ENCODE data around the gene NCOA1. TPM values are rescaled to one million over a fixed set of nuclear protein-coding genes. Genes with fewer than 3 reads are reported as not detected.
"Not testable (repeated sequence)": the region's sequence is repeated elsewhere in the genome, so short reads cannot be mapped to it uniquely, and the experiment has no call there.

Gene NCOA1
- total RNA-seq, 1 donor from 2014 or later: 12.0 TPM

DNA sequence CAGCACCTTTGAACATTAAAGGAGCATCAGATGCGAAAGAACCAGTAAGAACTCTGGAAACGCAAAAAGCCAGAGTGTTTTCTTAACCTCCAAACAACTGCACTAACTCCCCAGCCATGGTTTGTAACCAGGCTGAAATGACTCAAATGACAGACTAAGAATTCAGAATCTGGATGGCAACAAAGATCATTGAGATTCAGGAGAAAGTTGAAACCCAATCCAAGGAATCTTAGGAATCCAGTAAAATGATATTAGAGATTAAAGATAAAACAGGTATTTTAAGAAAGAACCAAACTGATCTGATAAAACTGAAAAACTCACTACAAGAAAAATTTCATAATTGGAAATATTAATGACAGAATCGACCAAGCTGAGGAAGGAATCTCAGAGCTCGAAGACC is 185.4 kb downstream of the NCOA1 start:
- DNase-seq (ENCODE audit: extremely low read depth, low read depth, low spot score): no peak

DNA sequence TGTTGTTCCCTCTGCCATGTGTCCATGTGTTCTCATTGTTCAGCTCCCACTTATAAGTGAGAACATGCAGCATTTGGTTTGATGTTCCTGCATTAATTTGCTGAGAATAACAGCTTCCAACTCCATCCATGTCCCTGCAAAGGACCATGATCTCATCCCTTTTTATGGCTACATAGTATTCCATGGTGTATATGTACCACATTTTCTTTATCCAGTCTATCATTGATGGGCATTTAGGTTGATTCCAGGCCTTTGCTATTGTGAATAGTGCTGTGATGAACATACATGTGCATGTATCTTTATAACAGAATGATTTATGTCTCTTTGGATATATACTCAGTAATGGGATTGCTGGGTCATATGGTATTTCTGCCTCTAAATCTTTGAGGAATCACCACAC is 187.0 kb downstream of the NCOA1 start:
- not testable (repeated sequence) for DNase-seq (ENCODE audit: extremely low read depth, low read depth, low spot score)

DNA sequence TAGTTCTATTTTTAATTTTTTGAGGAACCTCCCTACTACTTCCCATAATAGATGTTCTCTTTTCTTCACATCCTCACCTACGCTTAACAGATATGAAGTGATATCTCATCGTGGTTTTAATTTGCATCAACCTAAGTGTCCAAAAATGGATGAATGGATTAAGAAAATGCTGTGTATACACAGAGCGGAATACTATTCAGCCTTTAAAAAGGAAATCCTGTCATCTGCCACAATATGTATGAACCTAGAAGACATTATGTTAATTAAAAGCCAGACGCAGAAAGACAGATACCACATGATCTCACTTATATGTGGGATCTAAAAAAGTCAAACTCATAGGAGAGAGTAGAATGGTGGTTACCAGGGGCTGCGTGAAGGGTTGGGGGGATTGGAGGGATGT is 189.1 kb downstream of the NCOA1 start:
- no peak for DNase-seq (ENCODE audit: extremely low read depth, low read depth, low spot score)

DNA sequence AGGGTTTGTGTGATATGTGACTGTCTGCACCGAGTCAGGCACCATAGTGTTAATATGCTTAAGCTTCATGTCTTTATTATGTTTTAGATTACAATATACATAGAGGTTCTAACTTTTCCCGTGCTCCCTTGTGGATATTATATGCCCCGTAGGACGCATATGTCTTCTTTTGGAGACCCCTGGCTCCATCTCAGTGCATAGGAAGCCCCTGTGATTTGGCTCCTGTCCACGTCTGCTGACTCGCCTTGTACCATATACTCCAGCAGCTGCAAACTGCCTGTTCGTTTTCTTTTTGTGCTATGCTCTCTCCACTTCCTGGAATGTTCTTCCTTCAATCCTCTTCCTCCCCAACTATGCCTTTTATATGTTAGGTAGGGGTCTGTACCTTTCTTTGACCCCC is 191.2 kb downstream of the NCOA1 start:
- no peak for DNase-seq (ENCODE audit: extremely low read depth, low read depth, low spot score)

DNA sequence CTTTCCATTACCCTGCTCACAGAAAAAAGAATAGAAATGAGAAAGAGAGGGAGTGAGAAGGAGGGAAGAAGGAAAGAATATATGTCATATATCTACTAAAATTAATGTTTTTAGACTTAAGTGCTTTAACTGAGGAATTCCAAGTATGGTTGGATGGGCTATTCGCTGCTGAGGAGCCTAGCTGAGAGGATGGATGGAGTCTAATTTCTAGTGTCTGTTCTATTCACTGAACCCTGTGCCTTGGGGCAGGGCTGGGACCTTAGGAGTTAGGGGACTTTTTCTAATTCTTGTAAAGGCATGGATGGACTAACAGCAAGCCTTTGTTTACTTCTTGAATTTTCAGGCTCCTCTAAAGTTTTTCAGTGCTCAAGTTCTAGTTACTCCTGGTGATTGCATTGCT is 192.4 kb downstream of the NCOA1 start:
- no peak for DNase-seq (ENCODE audit: extremely low read depth, low read depth, low spot score)

DNA sequence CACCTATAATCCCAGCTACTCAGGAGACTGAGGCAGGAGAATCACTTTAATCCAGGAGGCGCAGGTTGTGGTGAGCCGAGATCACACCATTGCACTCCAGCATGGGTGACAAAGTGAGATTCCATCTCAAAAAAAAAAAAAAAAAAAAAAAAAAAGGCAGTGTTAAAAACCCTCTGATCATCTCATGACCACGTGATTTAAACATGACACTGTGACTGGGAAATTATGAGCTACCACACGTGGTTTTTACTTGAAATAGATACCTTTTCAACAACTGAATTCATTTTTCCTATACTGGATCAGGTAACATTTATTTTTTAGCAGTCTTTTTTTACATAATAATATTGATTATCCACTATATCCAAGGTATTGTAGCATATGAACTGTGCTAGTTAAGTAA is 199.5 kb downstream of the NCOA1 start:
- no peak for DNase-seq (ENCODE audit: extremely low read depth, low read depth, low spot score)

DNA sequence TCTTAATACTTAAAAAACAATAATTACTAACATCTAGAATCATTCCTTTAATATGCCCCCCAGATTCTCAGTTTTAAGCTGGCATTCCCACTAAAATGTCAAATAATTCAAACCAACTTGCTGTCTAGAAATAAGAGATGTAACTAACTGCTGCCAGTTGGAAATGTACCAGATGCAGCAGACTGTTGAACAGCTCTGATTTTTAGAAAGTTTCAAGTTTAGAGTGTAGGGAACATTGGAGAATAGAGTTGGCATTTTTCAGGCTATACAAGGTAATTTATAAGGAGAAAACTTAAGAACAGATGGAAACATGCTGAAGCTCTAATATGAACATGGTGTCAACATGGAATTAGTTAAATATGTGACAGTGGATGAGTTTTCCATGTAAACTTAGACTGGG is 200.8 kb downstream of the NCOA1 start:
- DNase-seq (ENCODE audit: extremely low read depth, low read depth, low spot score): no peak

DNA sequence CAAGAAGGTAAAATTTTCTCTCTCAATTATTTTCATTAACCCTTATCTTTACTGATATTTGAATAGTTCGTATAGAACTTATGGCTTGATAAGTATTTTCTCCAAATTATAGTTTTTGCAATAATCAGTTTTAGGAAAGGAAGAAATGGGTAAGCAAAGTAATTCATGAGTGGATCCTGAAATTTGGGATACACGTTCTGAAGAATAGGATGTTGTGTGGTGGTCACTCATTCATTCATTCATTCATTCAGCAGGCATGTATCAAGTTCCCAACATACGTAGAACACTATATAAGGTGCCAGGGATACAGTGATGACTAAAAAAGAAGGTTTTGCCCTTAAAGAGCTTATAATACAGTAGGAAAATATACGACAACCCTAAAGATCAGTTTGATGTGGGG is 206.7 kb downstream of the NCOA1 start:
- no peak for DNase-seq (ENCODE audit: extremely low read depth, low read depth, low spot score)

DNA sequence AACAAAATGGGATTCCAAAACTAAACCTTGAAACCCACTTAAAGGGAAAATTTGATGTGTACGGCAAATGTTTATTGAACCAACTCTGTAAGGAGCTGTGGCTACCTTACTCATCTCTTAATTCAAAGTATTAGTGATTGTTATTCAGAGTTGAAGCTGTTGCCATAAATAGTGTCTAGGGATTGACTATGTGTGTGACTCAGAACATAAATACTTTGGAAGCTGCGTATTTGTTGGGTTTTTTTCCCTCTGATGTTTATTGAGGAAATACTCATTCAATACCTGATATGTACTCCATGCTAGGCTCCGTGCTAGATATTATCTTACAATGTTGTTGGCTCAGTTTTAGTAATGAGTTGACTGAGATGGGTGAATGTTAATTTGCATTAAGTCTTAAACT is 211.7 kb downstream of the NCOA1 start:
- DNase-seq (ENCODE audit: extremely low read depth, low read depth, low spot score): peak; percentile 82

DNA sequence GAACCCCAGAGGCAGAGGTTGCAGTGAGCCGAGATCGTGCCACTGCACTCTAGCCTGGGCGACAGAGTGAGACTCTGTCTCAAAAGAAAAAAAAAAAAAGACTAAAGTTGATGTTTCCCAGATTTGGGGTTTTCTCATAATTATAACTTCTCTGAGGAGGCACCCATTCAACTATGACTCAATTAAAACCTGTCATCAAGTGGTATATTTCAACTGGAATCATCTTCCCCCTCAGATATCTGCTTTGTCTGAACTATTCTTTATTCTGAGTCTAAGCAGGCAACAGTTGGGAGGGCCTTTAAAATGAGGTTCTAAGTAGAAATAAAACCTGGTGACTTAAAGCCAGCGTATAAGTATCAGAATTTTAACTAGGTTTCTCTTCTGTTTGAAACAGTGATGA is 213.6 kb downstream of the NCOA1 start:
- no peak for DNase-seq (ENCODE audit: extremely low read depth, low read depth, low spot score)

DNA sequence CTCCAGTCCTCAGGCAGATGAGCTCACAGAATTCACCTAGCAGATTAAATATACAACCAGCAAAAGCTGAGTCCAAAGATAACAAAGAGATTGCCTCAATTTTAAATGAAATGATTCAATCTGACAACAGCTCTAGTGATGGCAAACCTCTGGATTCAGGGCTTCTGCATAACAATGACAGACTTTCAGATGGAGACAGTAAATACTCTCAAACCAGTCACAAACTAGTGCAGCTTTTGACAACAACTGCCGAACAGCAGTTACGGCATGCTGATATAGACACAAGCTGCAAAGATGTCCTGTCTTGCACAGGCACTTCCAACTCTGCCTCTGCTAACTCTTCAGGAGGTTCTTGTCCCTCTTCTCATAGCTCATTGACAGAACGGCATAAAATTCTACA is 216.1 kb downstream of the NCOA1 start:
- no peak for DNase-seq (ENCODE audit: extremely low read depth, low read depth, low spot score)

DNA sequence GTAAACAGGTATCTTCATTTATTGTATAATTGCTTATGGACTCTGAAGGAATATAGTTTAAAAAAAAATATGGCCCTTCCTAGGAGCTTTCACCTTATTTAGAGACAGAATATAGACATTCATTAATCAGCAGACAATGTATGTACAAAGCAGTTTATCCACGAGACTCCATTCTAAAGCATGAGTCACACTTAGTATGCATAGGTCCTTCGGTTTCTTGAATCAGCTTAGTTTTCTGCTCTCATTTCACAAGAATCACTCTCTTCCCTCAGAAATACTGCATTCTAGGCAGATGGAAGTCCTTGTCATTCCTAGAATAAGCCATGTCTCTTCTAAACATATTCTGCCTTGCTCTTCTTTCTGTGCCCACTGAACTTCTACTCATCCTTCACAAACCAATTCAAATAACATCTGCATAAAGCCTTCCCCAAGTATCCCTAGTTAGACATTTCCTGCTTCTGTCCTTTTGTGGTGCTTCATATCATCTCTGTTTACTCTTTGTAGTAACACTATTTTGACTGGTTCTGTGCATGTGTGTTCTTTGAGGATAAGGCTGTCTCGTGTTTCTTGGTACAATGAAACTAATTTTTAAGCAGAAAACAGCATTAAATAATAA is 217.6 kb downstream of the NCOA1 start:
- no peak for DNase-seq (ENCODE audit: extremely low read depth, low read depth, low spot score)

DNA sequence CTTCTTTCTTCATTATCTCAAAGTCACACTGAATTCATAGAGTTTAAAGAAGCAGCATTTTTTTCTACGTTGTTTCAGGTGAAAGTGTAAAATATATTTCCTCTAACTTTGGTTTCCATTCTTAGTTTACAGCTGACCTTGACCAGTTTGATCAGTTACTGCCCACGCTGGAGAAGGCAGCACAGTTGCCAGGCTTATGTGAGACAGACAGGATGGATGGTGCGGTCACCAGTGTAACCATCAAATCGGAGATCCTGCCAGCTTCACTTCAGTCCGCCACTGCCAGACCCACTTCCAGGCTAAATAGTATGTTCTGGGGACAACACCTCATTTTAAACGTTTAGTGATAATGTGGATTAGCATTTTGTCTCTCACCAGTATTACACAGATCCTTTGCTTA is 219.8 kb downstream of the NCOA1 start:
- DNase-seq (ENCODE audit: extremely low read depth, low read depth, low spot score): no peak

DNA sequence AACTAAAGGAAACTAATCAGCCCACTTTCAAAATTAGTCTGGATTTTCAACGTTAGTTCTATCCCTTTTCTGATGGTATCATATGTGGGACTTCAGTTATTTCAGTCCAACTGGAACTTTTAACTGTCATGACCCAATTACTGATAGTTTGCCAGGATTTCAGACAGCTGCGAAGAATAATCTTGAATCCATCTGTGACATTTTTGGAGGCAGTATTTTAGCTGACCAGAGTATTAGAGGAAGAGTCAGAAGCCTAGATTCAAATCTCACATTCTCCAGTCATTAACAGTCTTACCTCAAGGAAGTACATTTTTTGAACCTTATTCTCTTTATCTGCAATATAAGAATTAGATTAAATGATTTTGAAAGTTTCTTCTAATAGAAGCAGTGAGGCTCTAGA is 220.8 kb downstream of the NCOA1 start:
- no peak for DNase-seq (ENCODE audit: extremely low read depth, low read depth, low spot score)

DNA sequence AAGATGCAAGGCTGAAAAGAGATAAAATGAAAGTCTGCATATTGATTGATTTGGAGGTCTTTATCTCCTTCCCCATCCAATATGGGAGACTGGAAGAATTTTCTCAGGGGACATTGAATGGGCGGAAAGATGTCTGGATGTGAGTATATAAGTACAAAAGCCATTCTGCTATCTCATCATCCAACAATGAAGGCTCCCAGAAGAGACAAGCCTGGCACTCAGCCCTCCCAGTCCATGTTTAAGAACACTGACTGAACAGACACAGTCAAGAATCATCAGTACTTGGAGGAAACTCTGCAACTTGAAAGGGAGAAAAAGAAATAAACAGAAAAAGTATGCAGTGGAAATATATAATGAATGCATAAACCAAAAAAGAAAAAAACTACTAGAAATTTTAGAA is 221.2 kb downstream of the NCOA1 start:
- DNase-seq (ENCODE audit: extremely low read depth, low read depth, low spot score): no peak

DNA sequence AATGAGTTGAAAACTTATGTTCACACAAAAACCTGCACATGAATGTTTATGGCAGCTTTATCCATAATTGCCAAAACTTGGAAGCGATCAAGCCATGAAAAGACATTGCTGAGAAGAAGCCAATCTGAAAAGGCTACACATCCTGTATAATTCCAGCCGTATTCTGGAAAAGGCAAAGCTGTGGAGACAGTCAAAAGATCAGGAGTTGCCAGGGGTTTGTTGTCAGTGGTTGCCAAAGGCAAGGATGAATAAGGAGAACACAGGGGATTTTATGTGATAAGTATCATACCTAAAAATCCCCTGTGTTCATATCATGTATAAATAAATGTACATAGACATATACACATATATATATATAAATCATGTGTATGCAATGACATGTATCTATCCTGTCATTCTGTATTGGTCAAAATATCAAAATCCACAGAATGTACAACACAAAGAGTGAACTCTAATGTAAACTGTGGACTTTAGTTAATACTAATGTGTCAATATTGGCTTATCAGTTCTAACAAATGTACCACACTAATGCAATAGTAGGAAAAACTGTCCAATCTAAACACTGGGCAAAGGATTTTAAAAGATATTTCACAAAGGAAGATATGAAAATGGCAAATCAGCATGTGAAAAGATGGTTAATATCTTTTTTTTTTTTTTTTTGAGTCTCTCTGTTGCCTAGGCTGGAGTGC is 226.4 kb downstream of the NCOA1 start:
- DNase-seq (ENCODE audit: extremely low read depth, low read depth, low spot score): no peak

DNA sequence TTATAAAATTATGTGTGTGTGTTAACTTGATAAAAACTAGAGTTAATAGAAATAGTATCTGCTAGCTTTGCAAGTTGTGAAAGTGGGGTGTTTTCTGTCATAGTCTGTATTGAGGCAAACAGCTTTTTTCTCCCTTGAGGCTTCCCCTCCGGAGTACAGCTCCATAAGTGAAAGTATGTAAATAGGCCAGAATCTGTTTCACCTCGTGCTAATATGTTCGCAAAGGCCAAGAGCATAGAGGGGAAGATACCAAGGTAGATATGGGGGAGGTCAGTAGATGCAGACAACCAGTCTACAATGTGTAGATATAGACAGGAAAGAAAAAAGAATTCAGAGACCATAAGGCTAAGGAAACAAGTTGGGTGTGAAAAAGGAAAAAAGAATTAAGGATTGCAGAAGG is 229.3 kb downstream of the NCOA1 start:
- DNase-seq (ENCODE audit: extremely low read depth, low read depth, low spot score): no peak

DNA sequence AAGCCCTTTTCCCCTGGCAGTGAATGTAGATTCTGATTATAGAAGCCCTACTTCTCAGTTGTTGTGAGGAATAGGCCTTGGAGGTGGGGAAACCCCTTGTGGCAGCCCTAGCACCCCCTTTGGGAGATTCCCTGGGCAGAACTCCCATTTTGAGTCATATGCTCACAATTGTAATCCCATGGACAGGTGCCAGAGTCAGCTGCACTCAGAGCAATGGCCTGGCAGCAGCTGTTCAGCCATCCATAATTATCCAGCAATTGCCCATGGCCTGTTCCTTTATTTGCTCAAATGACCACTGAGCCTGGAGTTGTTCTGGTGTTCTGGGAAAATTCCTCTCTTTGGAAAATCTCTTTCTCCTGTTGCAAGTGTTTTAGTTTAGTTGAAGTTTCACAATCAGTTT is 230.4 kb downstream of the NCOA1 start:
- no peak for DNase-seq (ENCODE audit: extremely low read depth, low read depth, low spot score)

DNA sequence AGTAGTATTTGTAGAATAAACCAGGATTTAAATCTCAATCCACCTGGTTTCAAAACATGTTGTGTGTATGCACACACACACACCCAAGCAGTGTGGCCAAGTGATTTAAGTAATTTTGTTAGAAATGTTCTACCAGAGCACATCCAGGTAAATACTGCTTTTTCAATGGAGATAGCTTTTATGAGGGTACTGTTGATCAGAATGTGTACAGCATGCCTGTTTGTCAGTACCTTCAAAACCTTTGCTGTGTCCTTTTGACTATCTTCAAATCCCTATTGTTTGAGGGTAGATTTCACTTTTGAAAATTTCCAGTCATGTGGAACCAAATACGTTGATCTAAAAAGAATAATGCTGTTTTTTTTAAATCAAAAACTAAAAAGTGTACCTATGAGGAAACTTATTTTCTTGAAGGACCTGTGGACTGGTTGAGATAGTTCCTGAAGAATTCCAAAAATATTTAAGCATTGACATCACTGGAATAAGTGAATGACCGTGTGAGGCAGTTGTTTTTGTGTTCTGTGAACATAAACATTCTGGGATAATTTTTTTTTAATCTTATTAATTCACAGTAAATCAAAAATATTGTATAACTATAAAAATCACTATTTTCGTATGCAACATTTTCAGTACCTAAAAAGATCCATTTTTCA is 231.2 kb downstream of the NCOA1 start:
- no peak for DNase-seq (ENCODE audit: extremely low read depth, low read depth, low spot score)

DNA sequence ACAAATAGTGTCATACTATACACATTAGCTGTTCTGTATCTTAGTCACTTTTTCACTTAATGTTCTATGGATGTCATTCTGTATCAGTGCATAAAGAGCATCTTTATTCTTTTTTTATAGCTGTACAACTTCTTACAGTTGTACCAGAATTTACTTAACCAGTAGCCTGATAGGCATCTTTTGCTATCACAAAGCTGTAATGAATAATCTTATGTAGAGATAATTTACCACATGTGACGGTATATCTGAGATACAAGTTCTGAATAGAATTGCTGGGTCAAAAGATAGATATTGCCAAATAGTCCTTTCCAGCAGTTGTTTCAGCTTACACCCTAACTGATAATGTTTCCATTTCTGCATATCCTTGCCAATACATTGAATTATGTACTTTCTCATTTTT is 232.1 kb downstream of the NCOA1 start:
- no peak for DNase-seq (ENCODE audit: extremely low read depth, low read depth, low spot score)

DNA sequence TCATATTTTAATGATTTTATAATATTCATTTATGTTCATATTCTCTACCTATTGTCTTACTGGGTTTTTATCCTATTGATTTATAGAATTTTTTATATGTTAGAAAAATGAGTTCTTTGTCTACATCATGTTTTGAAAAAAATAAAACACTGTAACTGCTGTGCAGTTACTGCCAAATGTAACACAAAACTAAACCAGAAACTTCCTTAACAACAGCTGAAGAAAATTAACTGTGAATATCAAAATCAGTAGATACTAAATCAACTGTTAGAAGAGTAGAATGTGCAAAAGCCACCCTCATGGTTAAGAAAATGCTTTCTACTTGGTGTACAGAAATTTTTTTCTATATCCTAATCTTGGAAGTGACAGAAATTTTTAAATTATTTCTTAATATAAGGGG is 232.6 kb downstream of the NCOA1 start:
- no peak for DNase-seq (ENCODE audit: extremely low read depth, low read depth, low spot score)

DNA sequence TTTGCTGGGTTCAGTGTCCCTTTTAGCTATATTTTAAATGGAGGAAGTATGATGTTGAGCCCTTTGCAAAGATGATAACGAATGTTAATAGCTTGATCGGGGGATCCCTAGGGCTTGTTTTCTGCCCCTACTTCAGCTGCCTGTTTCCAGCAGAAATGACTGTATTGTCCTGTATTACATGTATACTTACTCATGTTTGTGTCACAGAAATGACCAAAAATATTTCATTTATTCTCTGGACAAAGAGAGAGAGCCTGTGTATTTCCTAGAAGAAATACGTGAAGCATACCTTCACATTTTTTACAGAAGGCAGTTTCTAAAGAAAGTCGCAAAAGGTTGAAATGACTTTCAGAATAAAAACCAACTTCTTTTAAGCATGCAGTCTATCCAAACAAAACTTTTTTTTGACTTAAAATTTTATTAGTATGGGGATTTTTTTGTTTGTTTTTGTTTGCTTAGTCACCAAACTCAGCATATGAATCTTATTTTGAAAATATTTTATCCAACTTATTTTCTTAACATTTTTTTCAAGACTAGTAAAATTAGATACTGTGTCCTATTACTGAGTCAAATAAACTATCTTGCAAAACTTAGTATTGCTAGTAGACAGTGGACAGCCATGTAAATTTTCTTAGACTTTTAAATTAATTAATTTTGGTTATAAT is 233.2 kb downstream of the NCOA1 start:
- DNase-seq (ENCODE audit: extremely low read depth, low read depth, low spot score): no peak

Data from glomerular endothelial cell (primary cell).